Fibroblast of lung (primary cell): ENCODE results near the gene MAML3. TPM values are rescaled to one million over a fixed set of nuclear protein-coding genes. Genes with fewer than 3 reads are reported as not detected.

Experiments
- DNase-seq, 2 donors: peaks; one replicate each; pipeline versions ENCODE4 v3.0.0 to v3.0.0-alpha.2; 2010; ENCODE audit warnings: low read depth in 2 of 2
- H2AFZ ChIP-seq: 2 replicates; pipeline ENCODE4 v1.5.1; 2012; ENCODE audit warnings: low read length, control low read depth, inconsistent platforms
- H3K27ac ChIP-seq: 2 replicates; pipeline ENCODE4 v1.5.1; 2011; ENCODE audit warnings: low read length, control low read depth; ENCODE audit not compliant: insufficient read depth
- H3K27me3 ChIP-seq: 2 replicates; pipeline ENCODE4 v1.5.1; 2011; ENCODE audit warnings: mild to moderate bottlenecking, low read length; ENCODE audit not compliant: control insufficient read depth, insufficient read depth
- H3K36me3 ChIP-seq: 2 replicates; pipeline ENCODE4 v1.5.1; 2011; ENCODE audit warnings: low read length; ENCODE audit not compliant: control insufficient read depth, insufficient read depth
- H3K4me1 ChIP-seq: 2 replicates; pipeline ENCODE4 v1.5.1; 2011; ENCODE audit warnings: low read length; ENCODE audit not compliant: control insufficient read depth, insufficient read depth; ENCODE audit errors: extremely low read depth
- H3K4me2 ChIP-seq: 2 replicates; pipeline ENCODE4 v1.5.1; 2011; ENCODE audit warnings: low read length, control low read depth; ENCODE audit not compliant: insufficient read depth; ENCODE audit errors: extremely low read depth
- H3K4me3 ChIP-seq, 4 experiments: fragments of 200-600 bp in 1 of 4; sonication (generic) in 1 of 4; replicated peaks in 1 of 4; 2 replicates each; pipeline ENCODE4 v1.5.1; 2011 to 2016; ENCODE audit warnings: low read length in 4 of 4, low read depth in 3 of 4, mild to moderate bottlenecking in 3 of 4, control low read depth in 2 of 4, inconsistent platforms in 1 of 4, mixed read lengths in 1 of 4; ENCODE audit not compliant: insufficient read depth in 1 of 4; ENCODE audit errors: control extremely low read depth in 1 of 4
- H3K79me2 ChIP-seq: 2 replicates; pipeline ENCODE4 v1.5.1; 2012; ENCODE audit warnings: mild to moderate bottlenecking, low read length, inconsistent platforms; ENCODE audit not compliant: control insufficient read depth, insufficient read depth
- H3K9ac ChIP-seq: 2 replicates; pipeline ENCODE4 v1.5.1; 2011; ENCODE audit warnings: mild to moderate bottlenecking, low read length, control low read depth; ENCODE audit not compliant: insufficient read depth
- H3K9me3 ChIP-seq: 2 replicates; pipeline ENCODE4 v1.5.1; 2012; ENCODE audit warnings: low read depth, low read length; ENCODE audit not compliant: control insufficient read depth, insufficient read depth
- H4K20me1 ChIP-seq: 2 replicates; pipeline ENCODE4 v1.5.1; 2011; ENCODE audit warnings: low read length; ENCODE audit not compliant: control insufficient read depth, insufficient read depth; ENCODE audit errors: extremely low read depth
- EZH2 ChIP-seq: IDR thresholded peaks from 2 replicates; pipeline ENCODE4 v1.5.1; 2012; ENCODE audit warnings: low read length, control low read depth, mild to moderate bottlenecking; ENCODE audit errors: missing control alignments
- polyA plus RNA-seq, 2 donors: library from polyadenylated mRNA; depleted of rRNA in 1 of 2; stranded (reverse) in 1 of 2; unstranded in 1 of 2; fragments of >200 nt; gene quantifications; 2 replicates each; pipeline ENCODE4 v1.2.1, GENCODE V29; 2011 to 2012; ENCODE audit warnings: missing spikeins in 1 of 2
- total RNA-seq: library from RNA; depleted of rRNA; stranded (reverse); fragments of >200 nt; gene quantifications from 2 replicates; pipeline ENCODE4 v1.2.1, GENCODE V29; 2014
- TF ChIP-seq, protein P1 (sequence below), 2 donors: IDR thresholded peaks in 1 of 2; conservative IDR thresholded peaks in 1 of 2; 1 replicate in 1 of 2; 2 replicates in 1 of 2; pipeline ENCODE4 v1.5.1; 2011 to 2012; ENCODE audit warnings: low read length in 2 of 2, control low read depth in 1 of 2, inconsistent platforms in 1 of 2, low read depth in 1 of 2, mild to moderate bottlenecking in 1 of 2

The MAML3 gene
- total and polyA plus RNA-seq, 2 donors (not counting 1 experiment from before 2014, with no cell fraction given): 2.0 to 2.8 TPM

GRCh38 chr4:139795527-139796314, 358.3 kb downstream of the MAML3 start:
- H4K20me1 ChIP-seq: no peaks in the 10 kb centered on the region
- no peaks in the 10 kb centered on the region for H3K79me2 ChIP-seq
- no peak overlapping the region for H3K27ac ChIP-seq
- no peak overlapping the region for H3K9ac ChIP-seq
- no peaks in the 10 kb centered on the region for H3K36me3 ChIP-seq
- peak in 1 of 2 donors; percentile 66 for DNase-seq
- no peak overlapping the region for H3K4me3 ChIP-seq
- H3K9me3 ChIP-seq: no peaks in the 10 kb centered on the region
- H2AFZ ChIP-seq: no peak overlapping the region
- no peaks in the 10 kb centered on the region for H3K27me3 ChIP-seq
- TF ChIP-seq EZH2: no peak
- TF ChIP-seq, protein P1, sequence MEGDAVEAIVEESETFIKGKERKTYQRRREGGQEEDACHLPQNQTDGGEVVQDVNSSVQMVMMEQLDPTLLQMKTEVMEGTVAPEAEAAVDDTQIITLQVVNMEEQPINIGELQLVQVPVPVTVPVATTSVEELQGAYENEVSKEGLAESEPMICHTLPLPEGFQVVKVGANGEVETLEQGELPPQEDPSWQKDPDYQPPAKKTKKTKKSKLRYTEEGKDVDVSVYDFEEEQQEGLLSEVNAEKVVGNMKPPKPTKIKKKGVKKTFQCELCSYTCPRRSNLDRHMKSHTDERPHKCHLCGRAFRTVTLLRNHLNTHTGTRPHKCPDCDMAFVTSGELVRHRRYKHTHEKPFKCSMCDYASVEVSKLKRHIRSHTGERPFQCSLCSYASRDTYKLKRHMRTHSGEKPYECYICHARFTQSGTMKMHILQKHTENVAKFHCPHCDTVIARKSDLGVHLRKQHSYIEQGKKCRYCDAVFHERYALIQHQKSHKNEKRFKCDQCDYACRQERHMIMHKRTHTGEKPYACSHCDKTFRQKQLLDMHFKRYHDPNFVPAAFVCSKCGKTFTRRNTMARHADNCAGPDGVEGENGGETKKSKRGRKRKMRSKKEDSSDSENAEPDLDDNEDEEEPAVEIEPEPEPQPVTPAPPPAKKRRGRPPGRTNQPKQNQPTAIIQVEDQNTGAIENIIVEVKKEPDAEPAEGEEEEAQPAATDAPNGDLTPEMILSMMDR (conservative IDR thresholded peaks at IDR 0.05 in 1 of 2, IDR thresholded peaks at IDR 0.05 in 1 of 2; ENCODE audit: low read depth in 1 of 2, low read length in 2 of 2): no peak
- H3K4me1 ChIP-seq: peaks cover 11% of the 10 kb centered on the region
- no peak overlapping the region for H3K4me2 ChIP-seq

GRCh38 chr4:139794158-139794954, 359.6 kb downstream of the MAML3 start:
- no peaks in the 10 kb centered on the region for H3K79me2 ChIP-seq
- H3K4me3 ChIP-seq: no peak overlapping the region
- no peak overlapping the region for H2AFZ ChIP-seq
- no peaks in the 10 kb centered on the region for H3K36me3 ChIP-seq
- no peaks in the 10 kb centered on the region for H3K27me3 ChIP-seq
- no peaks in the 10 kb centered on the region for H4K20me1 ChIP-seq
- H3K9me3 ChIP-seq: no peaks in the 10 kb centered on the region
- peak; percentile 33 to 57 for DNase-seq
- TF ChIP-seq, protein P1 (conservative IDR thresholded peaks at IDR 0.05 in 1 of 2, IDR thresholded peaks at IDR 0.05 in 1 of 2; ENCODE audit: low read depth in 1 of 2, low read length in 2 of 2): no peak
- TF ChIP-seq EZH2: no peak
- H3K4me1 ChIP-seq: peaks cover 11% of the 10 kb centered on the region
- H3K27ac ChIP-seq: no peak overlapping the region
- H3K4me2 ChIP-seq: peak overlapping the region; percentile 11
- no peak overlapping the region for H3K9ac ChIP-seq

- Histone ChIP-seq H3K27ac (no peak overlapping the region), H3K36me3 (no peaks in the 10 kb centered on the region), H4K20me1 (no peaks in the 10 kb centered on the region), H3K4me1 (peaks cover 11% of the 10 kb centered on the region), H3K9ac (no peak overlapping the region), H3K27me3 (no peaks in the 10 kb centered on the region), H3K4me3 (no peak overlapping the region), H3K9me3 (no peaks in the 10 kb centered on the region), H3K79me2 (no peaks in the 10 kb centered on the region), H2AFZ (no peak overlapping the region), H3K4me2 (no peak overlapping the region)
- TF ChIP-seq, protein P1 (conservative IDR thresholded peaks at IDR 0.05 in 1 of 2, IDR thresholded peaks at IDR 0.05 in 1 of 2; ENCODE audit: low read depth in 1 of 2, low read length in 2 of 2): no peak
- no peak for TF ChIP-seq EZH2
- DNase-seq: no peak
Observed at GRCh38 chr4:139791681-139792080, 362.3 kb downstream of the MAML3 start.
